MM.1S (cell line): ENCODE results near the gene OGG1.

Source experiments
- DNase-seq: peaks from one replicate; pipeline ENCODE4 v3.0.0-alpha.2; 2015
- H2AFZ ChIP-seq: fragments of 300-600 bp; sonication (generic); 2 replicates; pipeline ENCODE4 v1.6.0; 2016; ENCODE audit warnings: antibody characterized with exemption, low read length
- H3F3A ChIP-seq: fragments of 300-600 bp; sonication (generic); 2 replicates; pipeline ENCODE4 v1.6.1; 2016; ENCODE audit warnings: mild to moderate bottlenecking, antibody characterized with exemption, low read length, moderate library complexity, mixed read lengths; ENCODE audit not compliant: insufficient read depth
- H3K27ac ChIP-seq: fragments of 300-600 bp; sonication (generic); 2 replicates; pipeline ENCODE4 v1.5.1; 2016; ENCODE audit warnings: mild to moderate bottlenecking, low read length
- H3K27me3 ChIP-seq: fragments of 300-600 bp; sonication (generic); replicated peaks from 2 replicates; pipeline ENCODE4 v1.6.0; 2016; ENCODE audit warnings: low read length; ENCODE audit not compliant: insufficient read depth
- H3K36me3 ChIP-seq: fragments of 300-600 bp; sonication (generic); replicated peaks from 2 replicates; pipeline ENCODE4 v1.6.1; 2016; ENCODE audit warnings: mild to moderate bottlenecking, low read length, mixed read lengths; ENCODE audit not compliant: insufficient read depth
- H3K4me1 ChIP-seq: fragments of 300-600 bp; sonication (generic); 2 replicates; pipeline ENCODE4 v1.6.1; 2016; ENCODE audit warnings: low read length, mixed read lengths
- H3K4me2 ChIP-seq: fragments of 300-600 bp; sonication (generic); 2 replicates; pipeline ENCODE4 v1.6.0; 2016; ENCODE audit warnings: low read depth, low read length
- H3K4me3 ChIP-seq: fragments of 300-600 bp; sonication (generic); 2 replicates; pipeline ENCODE4 v1.5.1; 2016; ENCODE audit warnings: low read length, mixed read lengths
- H3K79me2 ChIP-seq: fragments of 300-600 bp; sonication (generic); 2 replicates; pipeline ENCODE4 v1.6.1; 2016; ENCODE audit warnings: mixed run types, low read length, mixed read lengths
- H3K9ac ChIP-seq: fragments of 300-600 bp; sonication (generic); 2 replicates; pipeline ENCODE4 v1.6.1; 2016; ENCODE audit warnings: low read length, mixed read lengths
- H3K9me2 ChIP-seq: fragments of 300-600 bp; sonication (generic); replicated peaks from 2 replicates; pipeline ENCODE4 v1.6.1; 2016; ENCODE audit warnings: mild to moderate bottlenecking, low read length, mixed read lengths; ENCODE audit not compliant: insufficient read depth
- H3K9me3 ChIP-seq: fragments of 300-600 bp; sonication (generic); replicated peaks from 2 replicates; pipeline ENCODE4 v1.6.1; 2016; ENCODE audit warnings: mild to moderate bottlenecking, low read length, mixed read lengths; ENCODE audit not compliant: insufficient read depth
- H4K20me1 ChIP-seq: fragments of 300-600 bp; sonication (generic); 2 replicates; pipeline ENCODE4 v1.6.1; 2016; ENCODE audit warnings: mild to moderate bottlenecking, low read length, moderate library complexity, mixed read lengths; ENCODE audit not compliant: insufficient read depth
- EZH2 ChIP-seq: fragments of 300-600 bp; sonication (generic); optimal IDR thresholded peaks from 2 replicates; pipeline ENCODE3; 2017; ENCODE audit warnings: low read depth, mild to moderate bottlenecking, antibody characterized with exemption, low read length, mixed read lengths
- EZH2phosphoT487 ChIP-seq: fragments of 300-600 bp; sonication (generic); IDR thresholded peaks from 2 replicates; pipeline ENCODE4 v1.6.1; 2018; ENCODE audit warnings: antibody characterized with exemption, low read length
- TF ChIP-seq, protein P1 (sequence below): fragments of 300-600 bp; sonication (generic); IDR thresholded peaks from 2 replicates; pipeline ENCODE4 v1.5.1; 2016; ENCODE audit warnings: antibody characterized with exemption, low read length, mixed read lengths

OGG1 gene

GRCh38 chr3:9804996-9805395 lies 55.2 kb downstream of the OGG1 start:
- peaks cover 11% of the 10 kb centered on the region; the same call in 1 of the 2 replicates for H3F3A ChIP-seq
- DNase-seq = no peak
- H3K4me3 ChIP-seq = no peak overlapping the region

GRCh38 chr3:9806137-9806536 lies 56.4 kb downstream of the OGG1 start:
- H3F3A ChIP-seq = peaks cover 11% of the 10 kb centered on the region; the same call in 1 of the 2 replicates
- no peak overlapping the region for H3K4me3 ChIP-seq
- no peak for TF ChIP-seq EZH2phosphoT487
- no peak for TF ChIP-seq EZH2
- TF ChIP-seq, protein P1, sequence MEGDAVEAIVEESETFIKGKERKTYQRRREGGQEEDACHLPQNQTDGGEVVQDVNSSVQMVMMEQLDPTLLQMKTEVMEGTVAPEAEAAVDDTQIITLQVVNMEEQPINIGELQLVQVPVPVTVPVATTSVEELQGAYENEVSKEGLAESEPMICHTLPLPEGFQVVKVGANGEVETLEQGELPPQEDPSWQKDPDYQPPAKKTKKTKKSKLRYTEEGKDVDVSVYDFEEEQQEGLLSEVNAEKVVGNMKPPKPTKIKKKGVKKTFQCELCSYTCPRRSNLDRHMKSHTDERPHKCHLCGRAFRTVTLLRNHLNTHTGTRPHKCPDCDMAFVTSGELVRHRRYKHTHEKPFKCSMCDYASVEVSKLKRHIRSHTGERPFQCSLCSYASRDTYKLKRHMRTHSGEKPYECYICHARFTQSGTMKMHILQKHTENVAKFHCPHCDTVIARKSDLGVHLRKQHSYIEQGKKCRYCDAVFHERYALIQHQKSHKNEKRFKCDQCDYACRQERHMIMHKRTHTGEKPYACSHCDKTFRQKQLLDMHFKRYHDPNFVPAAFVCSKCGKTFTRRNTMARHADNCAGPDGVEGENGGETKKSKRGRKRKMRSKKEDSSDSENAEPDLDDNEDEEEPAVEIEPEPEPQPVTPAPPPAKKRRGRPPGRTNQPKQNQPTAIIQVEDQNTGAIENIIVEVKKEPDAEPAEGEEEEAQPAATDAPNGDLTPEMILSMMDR = no peak
- no peak overlapping the region for H3K27ac ChIP-seq
- H3K79me2 ChIP-seq = no peaks in the 10 kb centered on the region
- no peaks in the 10 kb centered on the region for H3K27me3 ChIP-seq
- H3K9ac ChIP-seq = no peak overlapping the region
- H3K9me2 ChIP-seq = no peaks in the 10 kb centered on the region
- H3K36me3 ChIP-seq = peaks cover 18% of the 10 kb centered on the region; the same call in 1 of the 2 replicates
- no peaks in the 10 kb centered on the region for H4K20me1 ChIP-seq
- H3K9me3 ChIP-seq = no peaks in the 10 kb centered on the region
- no peak overlapping the region for H2AFZ ChIP-seq
- no peak overlapping the region for H3K4me2 ChIP-seq
- H3K4me1 ChIP-seq = no peaks in the 10 kb centered on the region
- no peak for DNase-seq

More at GRCh38 chr3:9804996-9805395, 55.2 kb downstream of the OGG1 start:
- Histone ChIP-seq H3K4me1 (no peaks in the 10 kb centered on the region), H3K9me3 (no peaks in the 10 kb centered on the region), H2AFZ (no peak overlapping the region), H4K20me1 (no peaks in the 10 kb centered on the region), H3K27ac (no peak overlapping the region), H3K9me2 (no peaks in the 10 kb centered on the region), H3K27me3 (no peaks in the 10 kb centered on the region), H3K9ac (no peak overlapping the region), H3K4me2 (no peak overlapping the region), H3K79me2 (no peaks in the 10 kb centered on the region), H3K36me3 (peaks cover 20% of the 10 kb centered on the region; the same call in 1 of the 2 replicates)
- no peak for TF ChIP-seq EZH2phosphoT487
- TF ChIP-seq EZH2 = no peak
- TF ChIP-seq, protein P1 = no peak
